SK-N-MC (cell line): ENCODE results near the gene TIAL1.

Experiments used
- DNase-seq: peaks from one replicate; pipeline ENCODE4 v3.0.0-alpha.2; 2011; ENCODE audit warnings: low read depth, low spot score
- H3K27ac ChIP-seq: fragments of 200-600 bp; sonication (generic); 2 replicates; pipeline ENCODE4 v1.5.1; 2016; ENCODE audit warnings: mixed run types
- H3K36me3 ChIP-seq: fragments of 200-600 bp; sonication (generic); 2 replicates; pipeline ENCODE4 v1.6.1; 2017; ENCODE audit warnings: antibody characterized with exemption, low read length, mixed read lengths; ENCODE audit not compliant: insufficient read depth
- H3K4me3 ChIP-seq: fragments of 200-600 bp; sonication (generic); 2 replicates; pipeline ENCODE4 v1.5.1; 2016
- H3K9ac ChIP-seq: fragments of 200-600 bp; sonication (generic); 2 replicates; pipeline ENCODE4 v1.8.0; 2017; ENCODE audit warnings: mixed run types, mixed read lengths; ENCODE audit not compliant: insufficient read length
- H3K9me3 ChIP-seq: fragments of 200-600 bp; sonication (generic); 2 replicates; pipeline ENCODE4 v1.6.1; 2017; ENCODE audit warnings: low read depth, mild to moderate bottlenecking, antibody characterized with exemption, low read length, moderate library complexity, mixed read lengths
- EZH2 ChIP-seq: fragments of 200-600 bp; sonication (generic); IDR thresholded peaks from one replicate; pipeline ENCODE4 v1.6.1; 2017; ENCODE audit warnings: antibody characterized with exemption
- FOXP2 ChIP-seq: optimal IDR thresholded peaks from 2 replicates; pipeline ENCODE3; 2011; ENCODE audit warnings: mild to moderate bottlenecking, moderate library complexity; ENCODE audit not compliant: insufficient read depth; ENCODE audit errors: extremely low read length, control extremely low read depth
- POLR2AphosphoS5 ChIP-seq: IDR thresholded peaks from 2 replicates; pipeline ENCODE4 v1.6.1; 2012; ENCODE audit warnings: mild to moderate bottlenecking, low read depth, low read length, borderline replicate concordance

TIAL1 gene

GRCh38 chr10:119602241-119603095, 5.7 kb upstream of the TIAL1 start:
- Histone ChIP-seq H3K36me3 (no peaks in the 10 kb centered on the region), H3K4me3 (no peak overlapping the region), H3K9me3 (no peaks in the 10 kb centered on the region), H3K9ac (no peak overlapping the region), H3K27ac (no peak overlapping the region)
- DNase-seq = no peak
- TF ChIP-seq POLR2AphosphoS5 = no peak
- TF ChIP-seq EZH2 = no peak
- TF ChIP-seq FOXP2 = no peak

GRCh38 chr10:119598397-119598796, 1.6 kb upstream of the TIAL1 start:
- no peak for TF ChIP-seq FOXP2
- TF ChIP-seq POLR2AphosphoS5 = no peak
- TF ChIP-seq EZH2 = no peak
- no peaks in the 10 kb centered on the region for H3K9me3 ChIP-seq
- H3K9ac ChIP-seq = no peak overlapping the region
- H3K27ac ChIP-seq = no peak overlapping the region
- DNase-seq = no peak
- no peak overlapping the region for H3K4me3 ChIP-seq
- peaks cover 12% of the 10 kb centered on the region for H3K36me3 ChIP-seq

- no peak for DNase-seq
- TF ChIP-seq FOXP2 = no peak
- no peak for TF ChIP-seq POLR2AphosphoS5
- no peak for TF ChIP-seq EZH2
- Histone ChIP-seq H3K4me3 (peak overlapping the region; percentile 90), H3K9ac (peak overlapping the region; percentile 75), H3K9me3 (no peaks in the 10 kb centered on the region), H3K27ac (peak overlapping the region; percentile 60; the same call in 1 of the 2 replicates), H3K36me3 (peaks cover 12% of the 10 kb centered on the region)
These were observed 832 bp upstream of the TIAL1 start for GRCh38 chr10:119597405-119598186.

- peaks cover 12% of the 10 kb centered on the region for H3K36me3 ChIP-seq
- TF ChIP-seq FOXP2 (no peak), EZH2 (no peak), POLR2AphosphoS5 (no peak)
- DNase-seq = no peak
- H3K9me3 ChIP-seq = no peaks in the 10 kb centered on the region
- H3K9ac ChIP-seq = peak overlapping the region; percentile 77
- peak overlapping the region; percentile 54 for H3K27ac ChIP-seq
- peak overlapping the region; percentile 90 for H3K4me3 ChIP-seq
These were observed 868 bp downstream of the TIAL1 start for GRCh38 chr10:119595676-119596515.

GRCh38 chr10:119595134-119595675, 1.6 kb downstream of the TIAL1 start:
- TF ChIP-seq POLR2AphosphoS5 = no peak
- Histone ChIP-seq H3K9ac (peak overlapping the region; percentile 77), H3K4me3 (peak overlapping the region; percentile 90), H3K36me3 (peaks cover 13% of the 10 kb centered on the region), H3K27ac (peak overlapping the region; percentile 54; the same call in 1 of the 2 replicates), H3K9me3 (no peaks in the 10 kb centered on the region)
- no peak for DNase-seq

GRCh38 chr10:119588071-119588470, 8.7 kb downstream of the TIAL1 start:
- no peak for DNase-seq
- Histone ChIP-seq H3K4me3 (no peak overlapping the region), H3K27ac (no peak overlapping the region), H3K9ac (no peak overlapping the region), H3K36me3 (peaks cover 39% of the 10 kb centered on the region), H3K9me3 (no peaks in the 10 kb centered on the region)
- TF ChIP-seq FOXP2 (no peak), POLR2AphosphoS5 (no peak), EZH2 (no peak)

GRCh38 chr10:119578355-119578754, 18.4 kb downstream of the TIAL1 start:
- TF ChIP-seq EZH2 (no peak), POLR2AphosphoS5 (no peak), FOXP2 (no peak)
- no peak for DNase-seq
- Histone ChIP-seq H3K36me3 (peaks cover 66% of the 10 kb centered on the region), H3K27ac (no peak overlapping the region), H3K9me3 (no peaks in the 10 kb centered on the region), H3K4me3 (no peak overlapping the region), H3K9ac (no peak overlapping the region)

- TF ChIP-seq POLR2AphosphoS5 (no peak), EZH2 (no peak), FOXP2 (no peak)
- Histone ChIP-seq H3K36me3 (peaks cover 52% of the 10 kb centered on the region), H3K27ac (peak overlapping the region; percentile 16; the same call in 1 of the 2 replicates)
These were observed 20.8 kb downstream of the TIAL1 start for GRCh38 chr10:119575991-119576390.

More at GRCh38 chr10:119575991-119576390, 20.8 kb downstream of the TIAL1 start:
- H3K9me3 ChIP-seq = no peaks in the 10 kb centered on the region
- H3K4me3 ChIP-seq = no peak overlapping the region
- DNase-seq = no peak
- H3K9ac ChIP-seq = no peak overlapping the region
